GM19043 (cell line): ENCODE data around the gene SLC35D1.

Experiments used
- ATAC-seq: cut with Tn5 transposase; IDR thresholded peaks from one replicate; pipeline ENCODE4 v1.9.1; 2021; ENCODE audit warnings: low read depth; ENCODE audit not compliant: unreplicated experiment

Gene SLC35D1

GRCh38 chr1:67051196-67051595 lies 2.8 kb downstream of the SLC35D1 start:
- ATAC-seq: no peak

DNA sequence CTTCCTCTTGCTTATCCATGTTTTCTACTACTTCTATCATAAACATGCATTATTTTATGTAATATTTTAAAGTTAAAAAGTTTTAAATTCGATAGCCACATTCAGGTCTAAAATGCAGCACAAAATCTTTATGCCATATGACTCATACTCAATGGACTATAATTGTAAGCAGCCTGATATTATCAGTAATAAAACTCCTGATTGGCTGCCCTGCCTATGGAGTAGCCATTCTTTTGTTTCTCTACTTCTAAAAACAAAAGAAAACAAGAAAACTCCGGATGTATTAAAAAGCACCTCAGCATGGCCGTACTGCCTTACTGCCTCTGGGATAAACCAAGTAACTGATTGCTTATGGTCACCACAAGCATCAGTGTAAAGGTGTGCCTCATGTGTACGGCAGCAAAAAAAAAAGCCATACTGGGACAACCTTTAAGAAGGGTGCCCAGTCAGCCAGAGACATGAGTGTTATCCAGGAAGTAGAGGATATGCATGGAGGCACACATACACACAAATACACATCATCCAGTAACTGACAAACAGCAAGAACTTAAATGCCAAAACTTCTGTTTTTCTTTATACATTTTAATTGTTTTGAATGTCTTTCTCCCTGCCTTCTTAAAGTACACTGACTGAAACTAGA lies 9.2 kb downstream of the SLC35D1 start:
- no peak for ATAC-seq

DNA sequence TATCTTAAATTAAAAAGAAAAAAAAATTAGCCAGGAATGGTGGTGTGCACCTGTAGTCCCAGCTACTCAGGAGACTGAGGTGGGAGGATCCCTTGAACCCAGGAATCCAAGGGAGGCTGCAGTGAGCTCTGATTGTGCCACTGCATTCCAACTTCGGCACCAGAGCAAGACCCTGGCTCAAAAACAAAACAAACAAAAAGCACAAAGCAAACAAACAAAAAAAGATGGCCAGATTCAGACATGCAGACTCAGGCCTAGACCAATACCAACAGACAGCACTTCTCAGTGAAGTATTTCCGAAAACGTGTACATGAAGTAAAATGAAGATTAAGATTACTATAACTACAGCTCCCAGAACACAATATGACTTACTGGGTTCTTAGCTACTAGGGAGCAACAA lies 10.6 kb downstream of the SLC35D1 start:
- no peak for ATAC-seq

DNA sequence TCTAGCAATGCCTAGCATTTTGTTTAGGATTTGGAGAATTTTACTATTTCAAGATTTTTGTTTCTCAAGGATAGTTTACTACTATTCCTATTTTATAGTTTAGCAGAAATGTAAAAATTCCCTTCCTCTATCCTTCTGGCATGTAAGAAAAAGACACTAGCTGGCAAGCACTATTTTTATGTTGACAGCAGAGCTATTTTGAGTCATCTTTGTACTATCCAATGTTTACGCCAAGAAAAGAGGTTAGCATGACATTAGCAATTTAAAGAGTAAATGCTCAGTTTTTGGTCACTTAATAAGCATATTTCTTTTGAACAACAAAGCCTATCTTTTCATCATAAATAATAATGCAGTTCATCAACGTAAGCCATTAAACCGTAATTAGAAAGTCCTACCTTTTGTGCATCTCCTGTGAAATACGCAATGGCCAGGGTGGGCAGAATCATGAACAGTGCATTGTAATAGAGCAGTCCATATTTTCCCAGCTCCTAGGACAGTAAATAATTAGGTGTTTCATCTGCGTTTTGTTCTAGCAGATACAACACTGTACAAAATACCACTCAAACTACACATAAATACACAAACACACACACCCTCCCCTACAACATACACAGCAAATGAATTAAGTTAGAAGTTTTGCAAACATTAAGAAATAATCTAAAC lies 12.0 kb downstream of the SLC35D1 start:
- ATAC-seq: no peak

GRCh38 chr1:67040405-67040804 lies 13.5 kb downstream of the SLC35D1 start:
- no peak for ATAC-seq

- no peak for ATAC-seq
Measured at GRCh38 chr1:67031859-67032247, 22.1 kb downstream of the SLC35D1 start.

DNA sequence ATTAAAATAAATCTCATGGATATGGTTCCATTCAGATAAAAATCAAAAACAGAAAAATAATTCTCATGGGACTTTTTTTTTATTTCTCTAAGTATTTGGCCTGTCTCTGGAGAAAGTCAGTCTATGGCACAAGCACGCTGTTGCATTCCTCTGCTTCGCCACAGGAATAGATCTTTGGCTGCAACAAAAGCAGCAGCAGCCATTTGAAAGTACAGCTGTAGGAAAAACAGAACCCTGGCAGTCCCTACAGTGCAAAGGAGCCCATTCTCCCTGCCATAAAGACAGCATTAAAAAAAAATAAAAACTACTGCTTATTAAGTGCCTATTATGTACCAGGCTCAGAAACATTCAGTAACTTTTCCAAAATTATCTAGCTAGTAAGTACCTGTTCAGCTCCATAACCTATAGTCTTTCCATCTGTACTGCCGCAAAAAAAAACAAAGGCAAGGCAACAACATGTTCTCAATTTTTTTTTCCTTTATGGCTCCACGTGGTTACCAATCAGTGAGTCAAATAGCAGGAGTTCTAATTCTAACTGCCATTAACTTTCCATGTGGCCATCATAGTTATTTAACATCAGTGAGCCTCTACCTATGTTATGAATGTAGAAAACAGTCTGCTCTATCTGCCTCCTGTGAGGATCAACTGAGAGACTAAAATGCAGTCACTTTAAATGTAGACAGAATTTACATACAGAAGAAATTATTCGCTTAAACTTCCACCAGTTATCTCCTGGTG lies 22.7 kb downstream of the SLC35D1 start:
- no peak for ATAC-seq

GRCh38 chr1:67029472-67029871 lies 24.5 kb downstream of the SLC35D1 start:
- ATAC-seq: no peak

DNA sequence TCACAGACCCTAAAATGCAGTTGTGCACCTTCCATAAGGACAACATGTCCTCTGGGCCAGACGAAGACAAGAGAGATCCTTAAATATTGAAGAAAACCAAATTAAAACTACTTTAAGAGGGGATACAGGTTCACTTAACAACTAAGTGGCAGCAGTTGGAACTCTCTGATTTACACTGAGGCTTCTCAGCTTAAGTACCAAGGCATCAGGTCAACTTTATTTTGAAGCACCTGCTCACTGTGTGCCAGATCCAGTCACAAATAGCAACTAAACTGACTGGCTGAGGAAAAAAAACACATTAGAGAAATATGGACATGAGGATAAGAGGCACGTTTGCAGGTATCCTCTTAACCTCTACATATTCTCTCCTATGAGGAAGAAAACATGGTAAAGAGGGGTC lies 33.2 kb downstream of the SLC35D1 start:
- ATAC-seq: no peak

- no peak for ATAC-seq
Measured at GRCh38 chr1:67020304-67020703, 33.6 kb downstream of the SLC35D1 start.

DNA sequence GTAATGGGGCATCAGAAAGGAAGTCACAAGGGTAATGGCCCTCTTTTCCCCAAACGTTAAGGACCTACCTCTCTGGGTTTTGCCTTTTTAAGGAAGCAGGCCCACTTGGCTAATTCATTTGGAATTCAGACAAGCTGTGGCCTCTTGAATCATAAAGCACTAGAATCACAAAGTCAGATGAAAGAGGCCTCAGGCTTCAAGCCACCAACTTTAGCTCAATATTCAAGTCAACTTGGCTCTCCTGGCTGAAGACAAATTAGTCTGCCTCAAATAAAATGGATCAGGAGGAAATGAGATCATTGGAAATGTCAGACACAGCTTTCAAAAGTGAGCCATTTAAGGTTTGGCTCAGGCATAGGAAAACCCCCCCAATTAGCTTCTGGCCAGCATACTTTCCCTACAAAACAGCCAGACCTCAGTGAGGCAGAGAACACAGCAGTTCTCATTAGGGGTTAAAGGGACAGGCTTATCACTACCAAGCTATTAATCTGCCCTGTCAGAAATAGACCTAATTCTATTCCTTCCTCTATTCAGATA lies 34.3 kb downstream of the SLC35D1 start:
- no peak for ATAC-seq

DNA sequence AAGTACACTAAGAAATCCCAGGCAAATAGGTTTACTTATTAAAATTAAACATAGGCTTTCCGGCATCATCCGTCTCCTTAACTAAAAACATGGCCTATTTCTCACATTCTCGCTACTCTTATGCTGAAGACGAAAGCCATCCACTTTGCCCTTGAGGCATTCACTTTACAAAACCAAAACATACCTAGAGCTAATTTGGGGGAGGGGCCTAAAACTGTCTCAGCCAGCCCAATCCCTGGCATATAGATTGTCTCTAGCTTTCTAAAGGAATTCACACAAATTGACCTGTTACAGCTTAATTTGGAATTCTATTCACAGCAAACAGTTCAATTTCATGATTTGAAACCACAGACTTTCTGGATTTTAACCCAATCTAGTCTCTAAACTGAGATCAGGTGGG lies 34.8 kb downstream of the SLC35D1 start:
- no peak for ATAC-seq

DNA sequence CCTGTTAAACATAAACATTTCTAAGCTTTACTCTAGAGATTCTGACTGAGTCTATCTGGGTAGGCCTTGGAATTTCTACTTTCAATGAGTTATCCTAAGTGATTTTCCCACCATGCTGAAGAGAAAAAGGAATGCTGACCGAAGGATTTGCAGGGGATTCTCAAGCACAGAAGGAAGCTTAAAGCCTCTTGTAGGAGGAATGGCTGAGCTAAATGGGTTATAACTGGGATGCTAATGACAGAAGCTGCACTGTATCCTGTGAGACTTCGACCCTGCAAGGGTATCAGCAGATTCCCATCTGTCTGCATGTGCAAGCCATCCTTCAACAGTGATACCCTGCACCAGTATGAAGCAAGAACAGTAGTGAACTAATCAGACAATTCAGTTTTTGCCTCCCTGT lies 35.4 kb downstream of the SLC35D1 start:
- ATAC-seq: no peak

GRCh38 chr1:67013573-67013972 lies 40.4 kb downstream of the SLC35D1 start:
- ATAC-seq: no peak

- ATAC-seq: no peak
Measured at GRCh38 chr1:67009792-67010191, 44.2 kb downstream of the SLC35D1 start.

- ATAC-seq: no peak
Measured at GRCh38 chr1:67005068-67005467, 48.9 kb downstream of the SLC35D1 start.

DNA sequence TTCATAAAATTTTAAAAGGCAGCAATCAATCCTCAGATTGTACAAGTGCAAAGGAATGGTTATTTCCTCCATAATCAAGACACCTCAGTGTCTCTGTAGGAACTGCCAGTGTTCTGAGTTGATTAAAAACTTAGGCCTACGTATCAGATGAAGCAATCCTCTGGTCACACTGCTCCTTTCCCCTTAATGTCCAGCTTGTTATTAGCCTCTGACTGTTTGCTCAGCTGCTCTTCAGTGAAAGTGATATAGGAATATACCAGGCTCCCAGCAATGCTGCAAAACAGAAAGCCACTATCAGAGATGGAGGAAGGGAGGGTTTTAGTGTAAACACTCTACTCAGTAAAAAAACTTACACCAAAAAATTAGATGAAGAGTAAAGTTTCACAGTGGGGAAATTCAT lies 49.8 kb downstream of the SLC35D1 start:
- ATAC-seq: no peak

GRCh38 chr1:67001682-67002425 lies 52.1 kb downstream of the SLC35D1 start:
- no peak for ATAC-seq

DNA sequence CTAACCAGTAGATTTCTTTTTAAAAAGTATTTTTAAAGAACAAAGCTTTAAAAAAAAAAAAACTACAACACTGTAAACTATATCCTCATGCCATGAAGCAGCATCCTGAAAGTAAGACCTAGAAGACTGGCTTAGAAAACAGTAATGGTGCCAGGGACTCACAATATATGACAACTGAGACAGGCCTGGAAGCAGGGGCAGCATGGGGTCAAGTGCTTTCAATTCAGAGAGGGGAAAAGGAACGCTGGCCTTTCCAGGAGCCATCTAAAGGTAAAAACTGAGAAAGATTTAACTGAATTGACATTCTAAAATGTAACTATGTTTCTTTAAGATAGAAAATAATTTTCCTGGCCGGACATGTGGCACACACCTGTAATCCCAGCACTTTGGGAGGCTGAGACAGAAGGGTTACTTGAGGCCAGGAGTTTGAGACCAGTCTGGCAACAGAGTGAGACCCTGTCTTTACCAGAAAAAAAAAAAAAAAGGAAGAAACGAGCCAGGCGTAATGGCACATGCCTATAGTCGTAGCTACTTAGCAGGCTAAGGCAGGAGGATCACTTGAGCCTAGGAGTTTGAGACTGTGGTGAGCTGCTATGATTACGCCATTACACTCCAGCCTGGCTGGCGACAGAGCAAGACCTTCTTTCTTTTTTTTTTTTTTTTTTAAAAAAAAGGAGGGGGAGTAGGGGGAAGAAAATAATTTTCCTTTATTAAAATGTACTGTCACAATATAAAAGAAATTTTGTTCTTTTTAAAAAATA lies 54.1 kb downstream of the SLC35D1 start:
- no peak for ATAC-seq

GRCh38 chr1:66998972-66999371 lies 55.0 kb downstream of the SLC35D1 start:
- ATAC-seq: no peak
